Right renal cortex interstitium (tissue), 3 donors: ENCODE data around the gene KCNQ4. TPM values are rescaled to one million over a fixed set of nuclear protein-coding genes. Genes with fewer than 3 reads are reported as not detected.

ENCODE experiments used
- DNase-seq, 3 donors: peaks; one replicate each; pipeline ENCODE4 v3.0.0-alpha.2; 2013; ENCODE audit warnings: low read depth in 3 of 3, low spot score in 2 of 3
- polyA plus RNA-seq, 3 donors: library from polyadenylated mRNA; unstranded; fragments of 120-200 nt; gene quantifications; one replicate each; pipeline ENCODE4 v1.2.1, GENCODE V29; 2013; ENCODE audit not compliant: insufficient read length in 3 of 3

KCNQ4 gene
- polyA plus RNA-seq, 3 donors = 1.2 to 1.7 (median 1.3) TPM

DNA sequence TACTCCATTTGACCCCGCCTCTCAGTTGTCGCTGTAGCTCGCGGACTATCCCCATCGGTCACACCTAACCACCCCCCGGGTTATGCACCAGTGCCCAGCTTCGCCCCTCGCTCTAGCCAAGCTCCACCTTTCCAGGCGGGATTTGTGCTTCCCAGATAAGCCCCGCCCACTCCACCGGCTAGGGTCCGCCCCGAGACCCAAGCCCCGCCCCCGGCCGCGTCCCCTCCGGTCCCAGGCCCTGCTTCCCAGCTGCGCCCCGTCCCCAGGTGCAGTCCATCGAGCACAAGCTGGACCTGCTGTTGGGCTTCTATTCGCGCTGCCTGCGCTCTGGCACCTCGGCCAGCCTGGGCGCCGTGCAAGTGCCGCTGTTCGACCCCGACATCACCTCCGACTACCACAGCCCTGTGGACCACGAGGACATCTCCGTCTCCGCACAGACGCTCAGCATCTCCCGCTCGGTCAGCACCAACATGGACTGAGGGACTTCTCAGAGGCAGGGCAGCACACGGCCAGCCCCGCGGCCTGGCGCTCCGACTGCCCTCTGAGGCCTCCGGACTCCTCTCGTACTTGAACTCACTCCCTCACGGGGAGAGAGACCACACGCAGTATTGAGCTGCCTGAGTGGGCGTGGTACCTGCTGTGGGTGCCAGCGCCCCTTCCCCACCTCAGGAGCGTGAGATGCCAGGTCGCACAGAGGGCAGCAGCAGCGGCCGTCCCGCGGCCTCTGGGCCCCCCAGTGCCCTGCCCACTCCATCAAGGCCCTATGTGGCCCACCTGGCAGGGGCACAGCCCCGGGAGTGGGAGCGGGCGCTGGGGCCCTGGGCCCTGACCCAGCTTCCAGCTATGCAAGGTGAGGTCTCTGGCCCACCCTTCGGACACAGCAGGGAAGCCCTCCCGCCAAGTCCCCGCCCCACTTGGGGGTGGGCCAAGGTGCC, 54.7 kb downstream of the KCNQ4 start:
- DNase-seq = no peak

DNA sequence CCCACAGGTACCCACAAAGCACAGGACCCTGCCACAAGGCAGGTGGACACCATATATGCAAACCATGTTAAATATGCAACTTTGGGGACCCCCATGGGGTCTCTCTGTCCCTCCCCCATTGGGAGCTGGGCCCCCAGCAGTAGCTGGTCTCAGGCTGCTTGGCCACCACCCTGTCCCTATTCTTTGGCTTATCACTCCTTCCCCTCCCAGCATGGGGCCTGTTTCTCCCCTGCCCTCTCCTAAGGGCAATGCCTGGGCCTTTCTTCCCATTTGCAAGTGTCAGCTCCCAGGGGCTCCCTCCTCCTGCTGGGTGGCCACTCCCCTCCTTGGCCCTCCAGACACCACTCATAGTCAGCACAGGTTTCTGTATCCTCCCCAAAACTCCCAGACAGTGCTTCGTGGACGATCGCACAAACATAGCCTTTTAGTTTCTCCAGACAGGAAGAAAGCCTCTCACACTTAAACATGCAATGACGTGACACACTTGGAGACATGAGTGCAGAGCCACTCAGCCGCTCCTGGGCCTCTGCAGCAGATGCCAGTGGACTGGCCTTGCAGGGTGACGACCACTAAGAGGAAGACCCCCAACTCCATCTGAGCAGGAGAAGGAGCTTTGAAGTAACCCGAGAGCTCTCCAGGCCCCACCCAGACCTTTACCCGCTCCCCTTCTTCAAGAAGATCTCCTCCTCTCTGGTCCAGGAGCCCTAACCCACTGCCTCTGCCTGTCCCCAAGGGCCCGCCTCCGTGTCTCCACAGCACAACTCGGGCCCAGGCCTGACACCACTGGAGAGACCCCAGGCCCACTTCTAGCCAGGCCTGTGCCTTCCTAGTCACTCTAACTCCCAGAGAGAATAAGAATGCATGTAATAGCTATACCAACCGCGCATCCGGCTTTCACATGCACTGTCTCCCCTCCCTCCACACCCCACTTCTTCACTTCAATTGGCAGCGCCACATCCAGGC, 55.7 kb downstream of the KCNQ4 start:
- DNase-seq = no peak

DNA sequence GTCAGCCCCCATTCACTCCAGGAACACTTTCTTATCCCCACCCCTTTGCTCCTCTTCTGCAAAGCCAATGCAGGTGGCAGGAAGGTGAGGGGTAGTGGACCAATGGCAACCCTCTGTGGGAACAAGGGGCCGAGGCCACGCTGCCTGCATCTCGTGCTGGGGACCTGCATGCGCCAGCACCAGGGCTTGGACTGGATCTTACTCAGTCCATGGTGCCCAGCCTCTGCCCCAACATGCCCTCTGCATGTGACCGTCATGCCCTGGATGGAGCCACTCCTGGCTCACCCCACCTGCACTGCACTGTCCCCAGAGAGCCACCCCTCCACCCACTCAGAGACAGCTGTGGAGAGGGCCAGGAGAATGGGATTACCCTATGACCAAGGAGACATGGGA, 56.4 kb downstream of the KCNQ4 start:
- no peak for DNase-seq

DNA sequence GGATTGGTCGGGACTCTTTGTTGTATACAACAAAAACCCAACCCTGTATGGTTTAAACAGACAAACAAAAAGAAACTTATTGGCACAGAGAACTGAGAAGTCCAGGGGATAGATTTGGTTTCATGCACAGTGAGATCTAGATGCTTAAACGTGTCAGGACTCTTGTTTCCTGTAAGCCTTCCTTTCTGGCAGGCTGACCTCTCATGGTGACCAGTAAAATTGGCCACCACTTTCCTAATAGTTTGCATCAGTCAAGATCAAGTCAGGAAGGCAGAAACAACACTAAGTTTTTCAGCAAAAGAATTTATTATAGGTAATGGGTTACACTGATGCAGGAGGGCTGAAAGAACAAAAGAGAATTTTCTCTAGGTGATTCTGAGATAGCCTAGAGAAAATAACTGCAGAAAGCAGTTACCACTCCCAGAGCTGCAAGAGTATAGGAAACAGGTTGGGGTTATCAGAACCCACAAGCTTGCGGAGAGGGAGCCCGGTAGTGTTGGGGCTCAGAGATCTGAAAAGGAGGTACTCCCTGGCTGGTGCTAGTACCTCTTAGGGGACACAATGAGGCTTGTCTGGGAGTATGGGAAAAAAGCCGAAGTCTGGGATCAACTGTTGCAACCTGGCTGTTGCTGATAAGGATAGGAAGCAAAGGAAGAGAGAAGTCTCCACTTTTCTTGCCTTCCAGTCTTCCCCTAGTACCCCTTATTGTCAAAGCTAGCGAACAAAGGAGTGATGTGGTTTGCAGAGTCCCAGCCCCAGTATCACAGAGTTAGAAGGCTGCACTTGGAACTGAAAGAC, 57.1 kb downstream of the KCNQ4 start:
- no peak for DNase-seq

DNA sequence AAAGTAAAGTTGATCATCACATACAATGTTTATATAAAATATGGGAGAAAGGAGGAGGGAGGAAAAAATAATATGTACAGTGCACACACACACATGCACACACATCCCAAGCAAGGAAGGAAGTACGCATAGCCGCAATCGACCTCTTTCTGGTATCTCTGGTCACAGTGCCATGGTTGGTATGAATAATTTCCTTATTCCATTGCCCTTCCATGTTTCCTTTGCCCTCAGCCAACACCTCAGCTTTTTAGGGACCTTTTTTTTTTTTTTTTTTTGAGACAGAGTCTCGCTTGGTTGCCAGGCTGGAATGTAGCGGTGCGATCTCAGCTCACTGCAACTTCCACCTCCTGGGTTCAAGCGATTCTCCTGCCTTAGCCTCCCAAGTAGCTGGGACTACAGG, 58.0 kb downstream of the KCNQ4 start:
- no peak for DNase-seq

DNA sequence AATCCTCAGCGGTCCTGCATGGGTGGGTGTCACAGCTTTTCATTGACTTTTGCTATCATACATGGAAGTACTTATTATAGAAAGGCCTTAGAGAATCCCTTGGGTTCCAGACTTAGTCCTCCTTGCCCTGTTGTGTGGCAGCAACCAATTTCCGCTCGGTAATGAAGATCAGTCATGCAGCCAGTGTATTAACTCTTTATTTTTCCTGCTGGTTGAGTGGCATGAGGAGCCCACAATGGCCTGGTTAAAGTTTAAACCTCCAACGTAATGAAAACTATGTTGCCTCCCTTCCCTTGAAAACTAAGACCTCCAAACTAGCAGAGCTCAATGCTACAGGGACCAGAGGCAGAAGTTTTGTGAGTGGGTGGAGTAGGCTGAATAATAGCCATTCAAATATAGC, 58.6 kb downstream of the KCNQ4 start:
- DNase-seq = no peak

DNA sequence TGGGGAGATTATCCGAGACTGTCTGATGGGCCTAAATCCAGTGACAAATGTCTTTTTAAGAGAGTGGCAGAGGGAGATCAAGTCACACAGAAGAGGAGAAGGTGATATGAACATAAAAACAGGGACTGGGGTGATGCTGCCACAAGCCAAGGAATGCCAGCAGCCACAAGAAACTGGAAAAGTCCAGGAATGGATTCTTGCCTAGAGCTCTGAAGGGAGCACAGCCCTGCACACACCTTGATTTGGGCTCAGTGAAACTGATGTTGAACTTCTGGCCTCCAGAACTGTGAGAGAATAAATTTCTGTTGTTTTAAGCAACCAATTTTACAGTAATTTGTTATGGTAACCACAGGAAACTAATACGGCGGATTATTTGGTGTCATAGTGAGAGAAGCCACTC, 59.1 kb downstream of the KCNQ4 start:
- DNase-seq = no peak

DNA sequence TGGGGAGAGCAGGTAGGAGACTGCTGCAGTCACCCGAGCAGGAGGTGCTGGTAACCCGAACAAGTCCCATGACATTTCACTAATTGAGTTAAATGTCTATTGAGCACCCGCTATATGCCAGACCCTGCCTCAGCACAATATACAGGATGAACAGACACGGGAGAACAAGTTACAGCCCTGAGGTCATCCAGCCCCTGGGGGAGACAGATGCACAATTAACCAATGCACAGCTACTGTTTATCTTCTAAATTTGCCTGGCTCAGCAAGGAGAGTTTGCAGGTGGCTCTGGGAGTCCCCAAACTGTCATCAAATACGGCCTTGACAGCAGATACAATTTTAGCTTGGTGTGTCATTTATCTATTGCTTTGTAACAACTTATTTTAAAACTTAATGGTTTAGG, 60.5 kb downstream of the KCNQ4 start:
- DNase-seq = no peak

DNA sequence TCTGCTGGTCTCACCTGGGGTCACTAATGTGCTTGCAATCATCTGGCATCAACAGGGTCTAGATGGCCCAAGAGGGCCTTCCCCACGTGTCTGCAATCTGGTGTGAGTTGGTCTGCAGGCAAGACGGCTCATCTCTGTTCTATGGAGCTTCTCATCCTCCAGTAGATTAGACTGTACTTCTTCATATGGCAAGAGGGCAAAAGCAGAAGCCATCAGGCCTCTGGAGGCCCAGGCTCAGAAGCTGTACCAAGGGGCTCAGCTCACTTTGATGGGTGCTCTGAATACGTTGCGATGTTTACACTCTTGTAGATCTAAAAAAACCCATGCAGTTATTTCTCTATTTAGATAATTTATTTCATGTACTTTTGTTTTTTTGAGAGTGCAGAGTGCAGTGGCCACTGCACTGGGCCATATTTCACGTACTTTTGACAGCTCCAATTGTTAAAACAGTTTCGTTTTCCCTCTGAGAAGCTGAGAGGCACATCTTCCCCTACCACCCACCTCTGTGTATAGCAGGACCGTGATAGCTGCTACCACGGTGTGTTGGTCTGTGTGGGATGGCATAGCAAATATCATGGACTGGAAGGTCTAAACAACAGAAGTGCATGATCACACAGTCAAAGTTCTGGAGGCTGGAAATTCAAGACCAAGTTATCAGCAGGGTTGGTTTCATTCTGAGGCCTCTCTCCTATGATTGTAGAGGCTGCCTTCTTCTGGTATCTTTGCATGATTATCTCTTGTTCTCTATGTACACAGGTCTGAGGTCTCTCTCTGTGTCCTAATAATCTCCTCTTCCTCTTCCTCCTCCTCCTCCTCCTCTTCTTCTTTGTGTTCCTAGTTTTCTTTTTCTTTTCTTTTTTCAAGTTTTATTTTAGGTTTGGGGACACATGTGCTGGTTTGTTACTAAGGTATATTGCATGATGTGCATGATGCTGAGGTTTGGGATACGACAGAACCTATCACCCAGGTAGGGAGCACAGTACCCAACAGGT, 61.6 kb downstream of the KCNQ4 start:
- no peak for DNase-seq

DNA sequence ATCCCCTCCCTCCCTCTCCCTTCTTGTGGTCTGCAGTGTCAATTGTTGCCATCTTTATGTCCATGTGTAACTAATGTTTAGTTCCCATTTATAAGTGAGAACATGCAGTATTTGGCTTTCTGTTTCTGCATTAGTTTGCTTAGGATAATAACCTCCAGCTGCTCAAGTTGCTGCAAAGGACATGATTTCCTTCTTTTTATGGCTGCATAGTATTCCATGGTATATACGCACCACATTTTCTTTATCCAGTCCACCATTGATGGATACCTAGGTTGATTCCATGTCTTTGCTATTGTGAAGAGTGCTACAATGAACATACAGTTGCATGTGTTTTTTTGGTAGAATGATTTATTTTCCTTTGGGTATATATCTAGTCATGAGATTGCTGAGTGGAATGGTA, 62.3 kb downstream of the KCNQ4 start:
- DNase-seq = no peak

DNA sequence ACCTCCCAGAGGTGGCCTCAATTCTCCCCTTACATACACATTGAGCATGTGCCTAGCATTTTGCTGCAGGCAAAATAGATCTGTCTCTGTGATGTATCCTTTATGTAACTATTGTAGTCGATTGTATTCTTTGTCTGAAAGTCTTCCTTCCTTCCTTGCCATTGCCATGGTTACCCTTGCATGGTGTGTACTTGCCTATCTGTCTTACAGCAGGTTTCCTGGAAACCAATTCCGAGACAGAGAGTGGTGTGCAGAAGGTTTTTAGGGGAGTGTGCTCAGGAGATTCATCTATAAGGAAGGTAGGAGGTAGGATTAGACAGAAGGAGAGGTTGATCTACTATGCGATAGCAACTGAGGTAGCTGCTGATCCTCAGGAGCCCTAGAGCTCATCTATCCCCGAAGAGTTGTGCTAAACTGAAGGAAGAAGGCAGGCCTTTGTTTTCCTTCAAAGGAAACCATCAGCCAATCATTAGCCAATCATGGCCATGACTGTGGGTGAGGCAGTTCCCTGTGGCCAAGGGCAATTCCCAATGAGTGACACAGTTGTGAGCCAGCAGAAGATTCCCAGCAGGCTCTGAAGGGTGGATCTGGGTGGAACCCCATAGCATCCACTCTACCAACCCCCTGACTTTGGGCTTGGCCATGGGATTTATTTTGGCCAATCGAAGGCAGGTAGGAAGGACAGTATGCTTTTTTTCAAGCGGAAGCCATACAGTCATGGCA, 63.6 kb downstream of the KCNQ4 start:
- no peak for DNase-seq

DNA sequence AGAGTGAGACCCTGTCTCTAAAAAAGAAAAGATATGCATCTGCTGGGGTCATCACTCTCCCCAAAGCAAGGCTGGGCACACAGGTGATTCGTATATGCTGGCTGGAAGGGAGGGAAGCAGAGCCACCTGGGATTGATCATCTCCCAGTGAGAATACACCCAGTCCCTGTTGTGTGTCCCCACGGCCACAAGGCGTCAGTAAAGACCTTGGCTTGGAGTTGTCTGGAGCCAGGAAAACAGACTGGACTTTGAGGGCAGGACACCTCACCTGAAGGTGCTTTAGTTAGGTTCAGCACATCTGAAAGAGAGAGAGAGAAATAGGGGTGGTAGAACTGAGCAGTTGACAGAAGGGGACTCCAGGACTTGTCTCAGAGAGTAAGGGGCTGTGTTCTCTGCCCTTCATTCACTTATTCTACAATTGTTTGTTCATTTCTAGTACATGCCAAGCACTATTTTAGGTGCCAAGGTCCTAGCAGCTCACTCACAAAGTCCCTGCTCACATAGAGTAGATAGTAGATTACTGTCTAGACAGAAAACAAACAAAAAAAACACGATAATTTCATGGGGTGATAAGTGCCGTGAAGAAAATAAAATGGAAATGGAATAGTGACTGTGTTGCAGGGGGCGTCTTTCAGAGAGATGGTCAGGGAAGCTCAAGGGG, 65.1 kb downstream of the KCNQ4 start:
- DNase-seq = no peak

DNA sequence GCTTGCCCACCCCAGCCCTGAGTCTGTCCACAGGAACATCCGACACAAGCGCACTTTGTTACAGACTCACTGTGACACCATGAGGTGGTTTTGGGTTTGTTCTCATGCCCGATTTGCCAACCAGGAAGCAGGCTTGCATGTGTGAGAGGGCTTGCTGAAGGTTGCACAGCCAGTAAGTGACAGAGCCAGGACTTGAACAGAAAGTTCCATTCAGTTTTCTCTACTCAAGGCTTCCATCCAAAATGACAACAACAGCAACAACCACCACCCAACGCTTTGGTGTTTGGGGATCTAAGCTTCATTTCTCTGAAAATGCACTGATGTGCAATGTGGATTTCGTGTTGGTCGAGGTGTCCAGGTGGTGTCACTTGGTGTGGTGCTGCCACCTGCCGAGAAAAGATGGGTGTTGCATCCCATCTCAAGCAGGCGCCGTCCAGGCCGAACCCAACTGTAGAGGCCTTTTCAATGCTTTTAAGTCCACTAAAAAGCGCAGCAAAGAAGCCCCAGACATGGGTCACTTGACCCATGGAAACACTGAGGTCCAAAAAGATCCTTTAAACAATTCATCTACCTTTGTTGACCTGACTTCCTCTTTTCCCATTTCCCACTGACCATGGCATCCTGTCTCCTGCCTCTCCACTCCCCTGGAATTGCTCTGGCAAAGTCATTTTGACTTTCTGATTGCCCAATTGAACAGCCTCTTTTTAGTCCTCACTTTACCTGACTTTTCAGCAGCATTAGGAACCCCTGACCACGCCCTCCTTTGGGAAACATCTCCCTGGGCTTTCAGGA, 66.4 kb downstream of the KCNQ4 start:
- peak in 1 of 3 donors; percentile 63 for DNase-seq

DNA sequence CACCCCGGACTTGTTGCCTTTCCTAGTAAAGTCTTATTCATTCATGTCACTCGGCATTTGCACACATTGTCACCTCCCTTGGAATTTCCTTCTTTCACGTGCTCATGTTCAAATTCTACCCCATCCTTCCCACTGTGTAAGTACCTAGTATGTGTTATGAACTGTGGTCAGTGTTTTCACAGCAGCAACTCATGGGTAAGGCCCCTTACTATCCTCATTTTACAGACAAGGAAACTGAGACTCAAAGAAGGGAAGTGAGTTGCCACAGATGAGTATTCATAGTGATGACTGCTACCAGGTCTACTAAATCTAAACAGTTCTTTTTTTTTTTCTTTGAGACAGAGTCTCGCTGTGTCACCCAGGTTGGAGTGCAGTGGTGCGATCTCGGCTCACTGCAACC, 68.1 kb downstream of the KCNQ4 start:
- no peak for DNase-seq

DNA sequence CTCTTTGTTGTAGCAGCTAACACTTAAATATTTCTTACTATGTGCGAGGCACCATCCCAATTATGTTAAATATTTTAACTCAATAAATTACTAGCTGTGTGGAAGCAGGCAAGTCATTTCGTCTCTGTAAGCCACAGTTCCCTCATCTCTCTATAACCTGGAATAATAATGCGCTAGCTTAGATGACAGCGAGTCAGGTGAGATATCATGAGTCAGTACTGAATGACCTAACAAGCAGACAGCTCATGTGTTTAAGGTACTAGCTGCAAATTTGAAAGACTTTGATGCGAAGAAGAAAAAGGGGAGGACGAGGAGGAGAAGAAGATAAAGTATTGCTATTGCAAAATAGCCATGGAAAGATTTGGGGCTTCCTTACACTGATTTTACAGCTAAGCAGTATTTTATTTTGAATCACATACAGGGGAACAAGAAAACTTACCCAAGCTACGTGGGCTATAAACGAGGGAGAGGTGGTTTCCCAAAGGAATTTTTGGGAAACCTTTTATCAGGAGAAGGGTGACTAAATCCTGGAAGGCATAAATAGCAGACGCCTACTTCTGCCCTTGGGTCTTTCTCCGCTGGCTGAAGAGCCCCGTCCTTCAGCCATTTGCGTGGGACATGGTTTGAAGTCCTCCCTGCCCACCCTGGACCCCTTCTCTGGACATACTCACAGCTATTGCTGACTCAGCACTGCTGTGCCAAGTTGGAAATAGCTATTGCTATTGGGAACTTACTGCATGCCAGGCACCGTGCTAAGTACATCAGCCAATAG, 69.7 kb downstream of the KCNQ4 start:
- no peak for DNase-seq

DNA sequence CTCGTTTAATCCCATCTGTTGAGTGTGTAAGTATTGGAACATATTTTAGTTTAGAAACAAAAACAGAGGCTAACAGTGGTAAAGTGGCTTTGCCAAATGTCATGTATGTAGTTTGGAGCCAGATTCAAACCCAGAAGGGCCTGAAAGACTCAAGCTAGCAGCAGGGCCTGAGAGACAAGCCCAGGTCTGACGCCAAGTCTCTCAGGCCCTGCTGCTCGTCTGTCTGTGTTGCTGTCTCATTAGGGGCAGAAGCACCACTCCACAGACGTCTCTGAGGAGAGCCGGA, 70.2 kb downstream of the KCNQ4 start:
- no peak for DNase-seq

DNA sequence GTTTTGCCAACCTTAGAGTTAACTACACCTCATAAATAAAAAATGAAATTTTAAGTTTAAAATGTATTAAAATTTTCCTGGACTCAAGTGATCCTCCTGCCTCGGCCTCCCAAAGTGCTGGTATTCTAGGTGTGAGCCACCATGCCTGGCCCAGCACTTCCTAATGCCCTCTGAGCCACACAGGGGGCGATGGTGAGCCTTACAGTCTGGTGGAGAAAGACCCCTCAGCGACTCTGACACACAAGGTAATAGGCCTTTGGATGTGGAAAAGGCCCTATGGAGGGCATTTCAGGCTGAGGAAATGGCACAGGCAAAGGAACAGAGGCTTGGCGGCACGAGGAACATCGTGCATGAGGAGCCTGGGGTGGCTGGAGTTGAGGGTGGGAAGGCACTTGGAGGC, 71.9 kb downstream of the KCNQ4 start:
- DNase-seq = no peak
